Putamen (tissue), 1 donor: ENCODE data around the gene BACE2.
"Not testable (repeated sequence)": the region's sequence is repeated elsewhere in the genome, so short reads cannot be mapped to it uniquely, and the experiment has no call there.

ENCODE experiments used
- DNase-seq: peaks from one replicate; pipeline ENCODE4 v3.0.0-alpha.2; 2016; ENCODE audit warnings: low spot score

The BACE2 gene

GRCh38 chr21:41215856-41216408 is 48.0 kb downstream of the BACE2 start:
- no peak for DNase-seq

DNA sequence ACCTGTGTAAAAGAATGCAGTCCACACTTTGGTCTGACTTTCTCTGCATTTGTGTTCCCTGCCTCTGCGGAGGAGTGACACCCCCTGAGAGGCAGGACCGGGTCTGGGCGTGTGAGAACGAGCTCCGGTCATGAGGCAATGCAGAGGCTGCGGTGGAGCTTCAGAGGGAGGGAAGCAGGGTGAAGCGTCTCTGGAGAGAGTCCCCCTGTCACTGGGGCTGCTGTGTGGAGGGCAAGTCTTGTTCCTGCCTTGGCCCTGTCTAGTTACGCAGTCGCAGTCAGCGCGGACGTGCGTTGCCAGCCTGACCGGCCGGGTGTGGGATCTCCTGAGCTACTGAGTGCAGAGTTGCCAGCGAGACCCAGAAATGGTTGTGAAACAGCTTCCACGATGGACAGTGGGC is 48.5 kb downstream of the BACE2 start:
- no peak for DNase-seq

GRCh38 chr21:41217671-41218385 is 49.9 kb downstream of the BACE2 start:
- DNase-seq = no peak

- DNase-seq = no peak
Measured at GRCh38 chr21:41219498-41220207, 51.7 kb downstream of the BACE2 start.

- no peak for DNase-seq
Measured at GRCh38 chr21:41220208-41220733, 52.3 kb downstream of the BACE2 start.

DNA sequence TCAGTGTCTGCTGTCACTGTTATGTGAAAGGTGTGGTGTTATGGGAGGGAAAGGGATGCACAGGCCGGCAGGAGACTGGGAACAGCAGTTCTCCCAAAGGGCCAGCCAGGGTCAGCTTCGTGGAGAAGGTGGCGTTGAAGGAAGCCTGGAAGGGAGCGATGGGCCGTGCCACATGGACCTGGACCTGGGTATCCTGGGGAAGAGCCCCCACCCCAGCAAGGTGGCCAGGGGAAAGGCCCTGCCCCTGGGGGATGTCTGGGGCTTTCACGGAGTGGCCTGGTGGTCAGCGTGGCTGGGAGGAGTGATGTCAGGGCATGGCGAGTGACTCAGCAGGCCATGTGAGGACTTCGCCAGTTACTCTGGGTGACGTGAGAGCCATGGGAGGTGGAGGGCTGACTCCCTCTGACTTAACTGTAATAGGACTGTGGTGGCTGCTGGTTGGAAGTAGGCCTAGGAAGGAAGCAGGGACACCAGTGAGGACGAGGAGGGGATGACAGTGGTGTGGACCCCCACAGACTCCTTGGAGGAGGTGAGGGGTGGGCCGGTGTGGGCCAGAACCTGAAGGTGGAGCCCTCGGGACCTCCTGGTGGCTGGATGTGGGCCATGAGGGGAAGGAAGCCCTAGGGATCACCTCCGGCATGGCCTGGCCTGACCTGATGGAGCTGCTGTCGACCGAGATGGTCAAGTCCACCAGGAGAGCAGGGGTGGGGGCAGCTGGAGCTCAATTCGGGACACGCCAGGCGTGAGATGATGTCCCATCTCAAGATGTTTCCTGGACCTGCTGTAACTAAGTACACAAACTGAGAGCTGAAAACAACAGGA is 54.5 kb downstream of the BACE2 start:
- no peak for DNase-seq

DNA sequence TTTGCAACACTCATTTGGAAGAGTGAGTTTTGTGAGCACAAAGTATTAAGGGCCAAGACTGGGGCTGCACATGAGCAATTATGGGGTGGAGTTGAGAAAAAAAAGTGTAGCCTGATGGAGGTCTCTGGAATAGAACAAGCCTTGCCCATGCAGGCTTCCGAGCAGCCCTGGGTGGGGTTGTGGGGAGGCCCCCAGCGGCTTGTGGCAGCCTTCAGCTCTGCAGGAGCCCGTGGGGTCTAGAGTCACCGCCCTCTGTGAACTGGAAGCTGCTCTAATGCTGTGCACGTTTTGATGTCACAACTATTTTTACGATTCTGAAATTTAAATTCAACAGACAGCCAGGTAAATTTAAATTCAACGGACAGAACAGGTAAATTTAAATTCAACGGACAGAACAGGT is 58.9 kb downstream of the BACE2 start:
- no peak for DNase-seq

DNA sequence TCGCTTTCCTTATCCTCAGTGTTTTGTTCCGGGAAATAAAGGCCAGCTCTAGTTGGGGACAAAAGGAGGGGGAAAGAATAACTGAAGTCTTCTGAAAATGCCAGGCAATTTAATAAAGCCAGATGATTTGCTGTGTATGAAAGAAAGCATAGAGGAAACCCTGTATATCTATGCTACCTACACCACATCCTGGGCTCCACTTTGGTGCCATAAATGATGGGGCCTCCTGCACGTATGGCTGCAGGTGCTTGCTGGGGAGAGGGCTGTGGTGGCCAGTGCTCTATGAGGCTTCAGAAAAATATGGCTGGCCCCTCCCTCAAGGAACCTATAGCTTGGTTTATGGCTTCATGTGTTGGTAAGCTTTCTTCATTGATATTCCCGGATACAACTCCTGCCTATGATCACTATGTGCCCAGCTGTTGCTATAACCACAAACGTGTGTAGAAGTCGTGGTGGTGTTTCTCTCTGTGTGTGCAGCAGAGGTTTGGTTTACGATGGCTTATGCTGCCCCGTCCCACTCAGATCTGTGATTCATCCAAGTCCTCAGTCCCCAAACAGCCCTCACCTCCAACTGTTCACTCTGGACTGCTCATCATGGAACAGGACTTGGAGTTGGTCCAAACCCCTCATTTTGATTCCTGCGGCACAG is 59.5 kb downstream of the BACE2 start:
- DNase-seq = no peak

GRCh38 chr21:41228006-41228370 is 60.0 kb downstream of the BACE2 start:
- no peak for DNase-seq

- no peak for DNase-seq
Measured at GRCh38 chr21:41228492-41228891, 60.5 kb downstream of the BACE2 start.

GRCh38 chr21:41228958-41229357 is 61.0 kb downstream of the BACE2 start:
- DNase-seq = no peak

DNA sequence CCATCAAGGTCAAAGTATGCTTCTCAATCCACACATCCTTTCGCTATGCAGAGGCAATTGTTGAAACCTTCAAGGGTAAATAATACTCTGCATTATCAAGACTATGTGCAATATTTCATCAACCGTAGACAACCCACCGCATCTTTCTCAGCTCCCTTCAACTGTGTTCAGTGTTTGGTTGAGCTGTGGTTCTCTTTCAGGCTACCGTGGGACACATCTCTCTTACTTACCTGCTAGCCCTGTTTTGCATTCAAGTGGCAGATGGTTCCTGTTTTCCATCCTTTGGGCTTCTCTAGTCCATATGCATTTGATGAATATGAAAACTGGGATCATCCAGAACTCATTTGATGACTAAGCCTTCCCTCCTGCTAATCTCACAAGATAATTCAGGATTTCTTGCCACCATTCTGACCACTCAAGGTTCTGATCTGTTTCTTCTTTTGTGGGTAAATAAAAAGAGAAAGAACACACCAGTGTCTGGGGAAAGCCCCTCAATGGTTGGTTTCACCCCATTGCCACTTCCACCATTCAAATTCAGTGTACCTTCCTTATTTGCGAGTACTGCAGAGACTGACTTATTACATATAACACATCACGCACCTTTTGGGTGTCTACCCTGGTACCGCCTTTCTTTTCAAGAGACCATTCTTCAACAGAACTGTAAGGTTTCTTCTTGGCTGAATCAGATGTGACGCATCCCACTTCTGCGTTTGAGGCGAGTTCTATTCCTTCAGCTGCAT is 61.7 kb downstream of the BACE2 start:
- no peak for DNase-seq

GRCh38 chr21:41230497-41230896 is 62.5 kb downstream of the BACE2 start:
- no peak for DNase-seq

DNA sequence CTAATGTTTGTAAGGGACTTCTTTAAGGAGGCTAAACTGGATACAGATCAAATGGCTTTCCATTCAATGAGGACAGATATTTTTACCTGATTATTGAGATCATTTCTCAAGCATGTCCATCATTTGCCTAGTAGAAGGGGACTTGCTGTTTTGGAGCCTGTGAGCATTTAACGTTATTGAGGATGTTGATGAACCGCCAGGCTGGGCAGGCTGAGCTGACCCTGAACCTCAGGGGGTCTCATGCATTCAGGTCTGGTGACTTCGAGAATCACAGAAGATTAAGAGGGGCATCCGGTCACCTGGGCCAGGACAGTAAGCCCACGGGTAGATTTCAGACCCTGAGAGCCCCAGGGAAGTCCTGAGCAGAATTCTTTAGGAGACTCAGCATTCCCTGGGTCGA is 63.1 kb downstream of the BACE2 start:
- DNase-seq = no peak

DNA sequence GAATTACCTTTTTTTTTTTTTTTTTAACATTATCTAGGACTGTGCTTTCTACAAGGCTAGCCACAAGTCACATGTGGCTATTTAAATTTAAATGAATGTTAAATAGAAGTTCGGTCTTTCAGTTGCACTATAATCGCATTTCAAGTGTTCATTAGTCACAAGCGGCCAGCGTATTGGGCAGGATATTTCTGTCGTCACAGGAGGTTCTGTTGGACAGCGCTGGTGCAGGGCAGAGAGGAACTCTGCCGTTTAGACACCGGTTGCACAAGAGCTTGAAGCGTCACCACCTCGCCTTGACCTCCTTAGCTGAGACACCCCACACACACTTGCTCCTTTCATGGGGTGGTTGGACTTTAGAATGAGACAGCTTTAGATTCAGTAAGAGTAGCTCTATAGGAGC is 64.1 kb downstream of the BACE2 start:
- DNase-seq = no peak

- no peak for DNase-seq
Measured at GRCh38 chr21:41233916-41234315, 66.0 kb downstream of the BACE2 start.

GRCh38 chr21:41234569-41234968 is 66.6 kb downstream of the BACE2 start:
- no peak for DNase-seq

DNA sequence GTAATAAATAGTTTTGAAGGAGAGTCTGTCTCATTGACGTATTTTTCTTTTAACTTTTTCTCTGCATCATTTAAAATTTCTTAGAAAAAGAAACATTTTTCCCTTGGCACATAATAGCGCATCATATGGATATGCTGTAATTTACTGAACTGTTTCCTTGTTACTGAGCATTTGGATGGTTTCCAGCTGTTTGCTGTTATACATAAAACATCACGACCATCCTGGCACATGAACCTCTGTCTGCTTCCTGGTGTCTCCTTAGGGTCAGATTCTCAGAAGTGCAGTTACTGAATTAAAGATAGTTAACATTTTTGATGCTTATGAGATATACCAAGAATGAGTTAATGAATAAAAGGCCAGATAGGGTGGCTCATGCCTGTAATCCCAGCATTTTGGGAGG is 67.2 kb downstream of the BACE2 start:
- DNase-seq = no peak

GRCh38 chr21:41236352-41236973 is 68.5 kb downstream of the BACE2 start:
- DNase-seq = no peak

DNA sequence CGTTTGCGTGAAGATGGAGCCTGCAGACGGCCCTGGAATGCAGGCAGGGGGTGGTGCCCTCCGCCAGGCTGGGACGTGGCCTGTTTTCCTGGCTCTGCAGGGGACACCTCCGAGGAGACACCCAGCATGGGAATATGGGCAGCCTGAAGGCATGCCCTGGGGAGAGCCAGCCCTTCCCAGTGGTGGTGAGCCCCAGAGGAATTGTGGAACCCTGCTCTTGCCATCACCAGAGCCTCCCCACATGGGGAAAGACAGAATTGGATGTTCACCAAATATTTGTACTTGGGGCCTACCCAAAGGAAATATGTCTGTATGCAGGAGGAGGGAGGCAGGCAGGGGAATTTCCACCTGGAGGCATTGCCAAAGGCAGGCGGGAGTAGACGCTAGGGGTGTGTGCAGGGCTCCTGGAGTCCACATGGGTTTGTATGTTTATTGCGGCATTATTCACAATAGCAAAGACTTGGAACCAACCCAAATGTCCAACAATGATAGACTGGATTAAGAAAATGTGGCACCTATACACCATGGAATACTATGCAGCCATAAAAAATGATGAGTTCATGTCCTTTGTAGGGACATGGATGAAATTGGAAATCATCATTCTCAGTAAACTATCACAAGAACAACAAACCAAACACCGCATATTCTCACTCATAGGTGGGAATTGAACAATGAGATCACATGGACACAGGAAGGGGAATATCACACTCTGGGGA is 70.3 kb downstream of the BACE2 start:
- DNase-seq = not testable (repeated sequence)
